ENCODE results near the gene PHLDA2.
A peak's percentile ranks its signal among the peaks of the same experiment; 100 is the strongest.

PHLDA2 gene

DNA sequence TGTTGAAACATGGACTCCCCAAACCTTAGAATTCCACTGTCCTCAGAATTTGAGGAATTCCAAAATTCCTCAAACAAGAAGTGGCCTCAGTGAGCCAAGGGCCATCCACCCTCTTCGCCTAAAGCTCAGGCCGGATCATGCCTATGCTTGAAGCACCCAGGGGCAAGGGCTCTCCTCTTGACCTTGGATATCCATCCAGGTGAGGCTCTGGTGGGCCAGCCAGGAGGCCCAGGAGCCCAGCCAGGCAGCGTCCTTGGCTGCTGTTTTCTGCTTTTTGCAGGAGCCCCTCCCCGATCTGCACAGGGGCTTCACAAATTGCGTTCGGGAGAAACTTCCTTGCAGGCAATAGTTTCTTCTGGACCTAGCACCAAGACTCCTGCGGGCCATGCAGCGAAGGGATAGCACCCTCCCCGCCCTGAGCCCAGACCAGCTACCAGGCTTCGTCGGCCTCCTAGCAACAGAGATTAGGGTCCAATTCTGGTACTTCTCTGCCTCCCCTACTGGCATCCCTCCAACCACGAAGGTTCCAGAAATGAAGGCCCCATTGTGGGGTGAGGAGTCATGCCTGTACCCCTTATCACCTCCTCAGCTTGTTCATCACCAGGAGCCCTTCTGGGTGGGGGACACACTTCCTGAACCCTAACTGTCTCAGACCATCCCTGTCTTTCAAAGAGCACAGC, 2.0 kb downstream of the PHLDA2 start:
- no peak overlapping the region for H3K27ac ChIP-seq (replicated peaks; ENCODE audit: low read length)
- no peak overlapping the region for H3K4me2 ChIP-seq (ENCODE audit: insufficient read depth, low read length, poor library complexity, severe bottlenecking)
- no peak overlapping the region for H2BK12ac ChIP-seq (ENCODE audit: low read length)
- H3K9ac ChIP-seq (ENCODE audit: low read depth, low read length, poor library complexity) = no peak overlapping the region
- H2BK5ac ChIP-seq (ENCODE audit: low read length) = no peak overlapping the region
- peak overlapping the region; percentile 71 for H3K18ac ChIP-seq (ENCODE audit: low read length)
- H2AK5ac ChIP-seq (ENCODE audit: low read depth, low read length) = no peak overlapping the region
- H4K8ac ChIP-seq (ENCODE audit: low read depth, low read length) = no peak overlapping the region
- no peak overlapping the region for H3K14ac ChIP-seq (ENCODE audit: low read length)
- no peaks in the 10 kb centered on the region for H3K79me1 ChIP-seq (ENCODE audit: low read depth, low read length)
- H2BK15ac ChIP-seq (ENCODE audit: low read length) = no peak overlapping the region
- DNase-seq (ENCODE audit: low spot score) = no peak
- no peak overlapping the region for H2AFZ ChIP-seq (ENCODE audit: low read length)
- H2BK120ac ChIP-seq (ENCODE audit: low read depth, low read length) = no peak overlapping the region
- H3K4me1 ChIP-seq (ENCODE audit: control insufficient read depth in 2 of 2, insufficient read depth in 1 of 2, low read depth in 1 of 2, low read length in 2 of 2) = peaks cover 6 to 7% of the 10 kb centered on the region in 2 donors
- peaks cover 11 to 15% of the 10 kb centered on the region in 2 donors for H3K9me3 ChIP-seq (replicated peaks in 1 of 2; ENCODE audit: control insufficient read depth in 2 of 2, insufficient read depth in 1 of 2, low read depth in 1 of 2, low read length in 2 of 2)
- WGBS, 2 donors (ENCODE audit: extremely low coverage in 2 of 2, insufficient read length in 2 of 2, insufficient replicate concordance in 1 of 2) = no CpG with 5 or more reads among the region's 12 CpGs
- H3K4ac ChIP-seq (ENCODE audit: low read length) = no peak overlapping the region
- peaks cover 29 to 58% (median 50%) of the 10 kb centered on the region in 3 experiments for H3K27me3 ChIP-seq (ENCODE audit: control insufficient read depth in 3 of 3, insufficient read depth in 3 of 3, low read depth in 1 of 3, low read length in 3 of 3)
- H3K4me3 ChIP-seq (ENCODE audit: low read length in 2 of 2) = no peak overlapping the region
- peak overlapping the region; percentile 73 for H3K23ac ChIP-seq (ENCODE audit: low read depth, low read length, poor library complexity)
- no peak overlapping the region for H4K91ac ChIP-seq (ENCODE audit: low read depth, low read length, poor library complexity)
- no peaks in the 10 kb centered on the region for H3K36me3 ChIP-seq (replicated peaks in 1 of 2; ENCODE audit: control insufficient read depth in 2 of 2, insufficient read depth in 2 of 2, low read length in 2 of 2)

DNA sequence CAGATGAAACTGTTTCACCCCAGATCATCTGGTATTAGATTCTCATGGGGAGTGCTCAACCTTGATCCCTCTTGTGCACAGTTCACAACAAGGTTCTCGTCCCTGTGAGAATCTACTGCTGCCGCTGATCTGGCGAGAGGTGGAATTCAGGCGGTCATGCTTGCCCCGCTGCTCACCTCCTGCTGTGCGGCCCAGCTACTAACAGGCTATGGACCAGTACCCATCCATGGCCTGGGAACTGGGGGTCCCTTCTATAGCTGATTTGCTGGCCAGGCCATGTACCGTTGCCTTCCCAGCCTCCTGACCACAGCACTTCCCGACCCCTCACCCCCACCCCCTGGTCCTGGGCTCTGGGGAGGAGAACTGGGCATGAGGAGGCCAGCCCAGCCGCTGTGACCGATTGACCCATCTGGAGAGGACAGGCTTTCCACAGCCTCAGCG, 2.6 kb downstream of the PHLDA2 start:
- no CpG with 5 or more reads among the region's 11 CpGs for WGBS, 2 donors (ENCODE audit: extremely low coverage in 2 of 2, insufficient read length in 2 of 2, insufficient replicate concordance in 1 of 2)
- peaks cover 11 to 15% of the 10 kb centered on the region in 2 donors for H3K9me3 ChIP-seq (replicated peaks in 1 of 2; ENCODE audit: control insufficient read depth in 2 of 2, insufficient read depth in 1 of 2, low read depth in 1 of 2, low read length in 2 of 2)
- no peaks in the 10 kb centered on the region for H3K36me3 ChIP-seq (replicated peaks in 1 of 2; ENCODE audit: control insufficient read depth in 2 of 2, insufficient read depth in 2 of 2, low read length in 2 of 2)
- H3K4ac ChIP-seq (ENCODE audit: low read length) = no peak overlapping the region
- no peak overlapping the region for H4K8ac ChIP-seq (ENCODE audit: low read depth, low read length)
- DNase-seq (ENCODE audit: low spot score) = no peak
- peak overlapping the region; percentile 55 for H3K23ac ChIP-seq (ENCODE audit: low read depth, low read length, poor library complexity)
- H3K4me2 ChIP-seq (ENCODE audit: insufficient read depth, low read length, poor library complexity, severe bottlenecking) = no peak overlapping the region
- no peak overlapping the region for H4K91ac ChIP-seq (ENCODE audit: low read depth, low read length, poor library complexity)
- peak overlapping the region; percentile 28 for H3K18ac ChIP-seq (ENCODE audit: low read length)
- H2BK120ac ChIP-seq (ENCODE audit: low read depth, low read length) = no peak overlapping the region
- H3K27me3 ChIP-seq (ENCODE audit: control insufficient read depth in 3 of 3, insufficient read depth in 3 of 3, low read depth in 1 of 3, low read length in 3 of 3) = peaks cover 29 to 52% (median 50%) of the 10 kb centered on the region in 3 experiments
- no peak overlapping the region for H3K9ac ChIP-seq (ENCODE audit: low read depth, low read length, poor library complexity)
- H2BK15ac ChIP-seq (ENCODE audit: low read length) = peak overlapping the region; percentile 37
- H3K4me1 ChIP-seq (ENCODE audit: control insufficient read depth in 2 of 2, insufficient read depth in 1 of 2, low read depth in 1 of 2, low read length in 2 of 2) = peaks cover 6 to 7% of the 10 kb centered on the region in 2 donors
- H3K79me1 ChIP-seq (ENCODE audit: low read depth, low read length) = no peaks in the 10 kb centered on the region
- H2AK5ac ChIP-seq (ENCODE audit: low read depth, low read length) = no peak overlapping the region
- H3K4me3 ChIP-seq (ENCODE audit: low read length in 2 of 2) = no peak overlapping the region
- H2AFZ ChIP-seq (ENCODE audit: low read length) = no peak overlapping the region
- no peak overlapping the region for H2BK12ac ChIP-seq (ENCODE audit: low read length)
- no peak overlapping the region for H3K27ac ChIP-seq (replicated peaks; ENCODE audit: low read length)
- no peak overlapping the region for H2BK5ac ChIP-seq (ENCODE audit: low read length)
- no peak overlapping the region for H3K14ac ChIP-seq (ENCODE audit: low read length)

- Histone ChIP-seq H3K4me1 (ENCODE audit: control insufficient read depth in 2 of 2, insufficient read depth in 1 of 2, low read depth in 1 of 2, low read length in 2 of 2) (peaks cover 4 to 6% of the 10 kb centered on the region in 2 donors), H3K9ac (ENCODE audit: low read depth, low read length, poor library complexity) (peak overlapping the region; percentile 60), H2AK5ac (ENCODE audit: low read depth, low read length) (no peak overlapping the region), H3K36me3 (replicated peaks in 1 of 2; ENCODE audit: control insufficient read depth in 2 of 2, insufficient read depth in 2 of 2, low read length in 2 of 2) (no peaks in the 10 kb centered on the region), H2AFZ (ENCODE audit: low read length) (no peak overlapping the region), H3K9me3 (replicated peaks in 1 of 2; ENCODE audit: control insufficient read depth in 2 of 2, insufficient read depth in 1 of 2, low read depth in 1 of 2, low read length in 2 of 2) (peaks cover 11 to 15% of the 10 kb centered on the region in 2 donors), H2BK15ac (ENCODE audit: low read length) (no peak overlapping the region), H4K8ac (ENCODE audit: low read depth, low read length) (no peak overlapping the region), H3K27ac (replicated peaks; ENCODE audit: low read length) (no peak overlapping the region), H2BK12ac (ENCODE audit: low read length) (peak overlapping the region; percentile 58), H3K27me3 (ENCODE audit: control insufficient read depth in 3 of 3, insufficient read depth in 3 of 3, low read depth in 1 of 3, low read length in 3 of 3) (peaks cover 29 to 36% (median 36%) of the 10 kb centered on the region in 3 experiments), H3K18ac (ENCODE audit: low read length) (peak overlapping the region; percentile 38), H3K79me1 (ENCODE audit: low read depth, low read length) (no peaks in the 10 kb centered on the region), H3K23ac (ENCODE audit: low read depth, low read length, poor library complexity) (no peak overlapping the region), H2BK120ac (ENCODE audit: low read depth, low read length) (no peak overlapping the region), H2BK5ac (ENCODE audit: low read length) (peak overlapping the region; percentile 16), H3K4ac (ENCODE audit: low read length) (no peak overlapping the region), H3K4me3 (ENCODE audit: low read length in 2 of 2) (no peak overlapping the region), H3K4me2 (ENCODE audit: insufficient read depth, low read length, poor library complexity, severe bottlenecking) (no peak overlapping the region), H4K91ac (ENCODE audit: low read depth, low read length, poor library complexity) (no peak overlapping the region), H3K14ac (ENCODE audit: low read length) (peak overlapping the region; percentile 71)
- no peak for DNase-seq (ENCODE audit: low spot score)
- WGBS, 2 donors (ENCODE audit: extremely low coverage in 2 of 2, insufficient read length in 2 of 2, insufficient replicate concordance in 1 of 2) = no CpG with 5 or more reads among the region's 30 CpGs
These were observed 4.2 kb downstream of the PHLDA2 start for GRCh38 chr11:2924821-2925675.

- H3K27ac ChIP-seq (replicated peaks; ENCODE audit: low read length) = no peak overlapping the region
- H2AFZ ChIP-seq (ENCODE audit: low read length) = no peak overlapping the region
- no peak overlapping the region for H3K4ac ChIP-seq (ENCODE audit: low read length)
- peaks cover 22 to 29% (median 29%) of the 10 kb centered on the region in 3 experiments for H3K27me3 ChIP-seq (ENCODE audit: control insufficient read depth in 3 of 3, insufficient read depth in 3 of 3, low read depth in 1 of 3, low read length in 3 of 3)
- H3K9ac ChIP-seq (ENCODE audit: low read depth, low read length, poor library complexity) = no peak overlapping the region
- H3K9me3 ChIP-seq (replicated peaks in 1 of 2; ENCODE audit: control insufficient read depth in 2 of 2, insufficient read depth in 1 of 2, low read depth in 1 of 2, low read length in 2 of 2) = peaks cover 11 to 15% of the 10 kb centered on the region in 2 donors
- H3K4me1 ChIP-seq (ENCODE audit: control insufficient read depth in 2 of 2, insufficient read depth in 1 of 2, low read depth in 1 of 2, low read length in 2 of 2) = peaks cover 2% of the 10 kb centered on the region in 2 donors
- H3K23ac ChIP-seq (ENCODE audit: low read depth, low read length, poor library complexity) = no peak overlapping the region
- WGBS, 2 donors (ENCODE audit: extremely low coverage in 2 of 2, insufficient read length in 2 of 2, insufficient replicate concordance in 1 of 2) = no CpG with 5 or more reads among the region's 10 CpGs
- no peak overlapping the region for H2BK120ac ChIP-seq (ENCODE audit: low read depth, low read length)
- H3K14ac ChIP-seq (ENCODE audit: low read length) = peak overlapping the region; percentile 71
- H3K79me1 ChIP-seq (ENCODE audit: low read depth, low read length) = no peaks in the 10 kb centered on the region
- no peak for DNase-seq (ENCODE audit: low spot score)
- no peak overlapping the region for H2BK12ac ChIP-seq (ENCODE audit: low read length)
- H2AK5ac ChIP-seq (ENCODE audit: low read depth, low read length) = peak overlapping the region; percentile 56
- H4K91ac ChIP-seq (ENCODE audit: low read depth, low read length, poor library complexity) = no peak overlapping the region
- peak overlapping the region; percentile 71 for H3K18ac ChIP-seq (ENCODE audit: low read length)
- H4K8ac ChIP-seq (ENCODE audit: low read depth, low read length) = no peak overlapping the region
- no peak overlapping the region for H2BK5ac ChIP-seq (ENCODE audit: low read length)
- H3K4me3 ChIP-seq (ENCODE audit: low read length in 2 of 2) = no peak overlapping the region
- H3K4me2 ChIP-seq (ENCODE audit: insufficient read depth, low read length, poor library complexity, severe bottlenecking) = no peak overlapping the region
- no peak overlapping the region for H2BK15ac ChIP-seq (ENCODE audit: low read length)
- H3K36me3 ChIP-seq (replicated peaks in 1 of 2; ENCODE audit: control insufficient read depth in 2 of 2, insufficient read depth in 2 of 2, low read length in 2 of 2) = no peaks in the 10 kb centered on the region
These were observed 4.8 kb downstream of the PHLDA2 start for GRCh38 chr11:2924381-2924780.
